A673 (cell line): ENCODE results near the gene RNGTT.

Experiments
- CTCF ChIP-seq: fragments of 300-800, 200-600 bp; sonication (generic); conservative IDR thresholded peaks from 2 replicates; pipeline ENCODE4 v1.5.1; 2017; ENCODE audit warnings: low read depth, mild to moderate bottlenecking, antibody characterized with exemption, low read length, moderate library complexity, mixed read lengths
- EZH2 ChIP-seq: fragments of 200-600 bp; sonication (generic); IDR thresholded peaks from 2 replicates; pipeline ENCODE4 v1.6.1; 2017; ENCODE audit warnings: borderline replicate concordance, low read depth, mild to moderate bottlenecking, mixed read lengths, antibody characterized with exemption, low read length; ENCODE audit not compliant: poor library complexity, severe bottlenecking

- no peak for TF ChIP-seq CTCF
- no peak for TF ChIP-seq EZH2
These were observed 98.1 kb downstream of the RNGTT start for GRCh38 chr6:88865275-88865674.
